MM.1S (cell line): ENCODE results near the gene GSTM1.

ENCODE experiments used
- DNase-seq: peaks from one replicate; pipeline ENCODE4 v3.0.0-alpha.2; 2015
- H2AFZ ChIP-seq: fragments of 300-600 bp; sonication (generic); 2 replicates; pipeline ENCODE4 v1.6.0; 2016; ENCODE audit warnings: antibody characterized with exemption, low read length
- H3F3A ChIP-seq: fragments of 300-600 bp; sonication (generic); 2 replicates; pipeline ENCODE4 v1.6.1; 2016; ENCODE audit warnings: mild to moderate bottlenecking, antibody characterized with exemption, low read length, moderate library complexity, mixed read lengths; ENCODE audit not compliant: insufficient read depth
- H3K27ac ChIP-seq: fragments of 300-600 bp; sonication (generic); 2 replicates; pipeline ENCODE4 v1.5.1; 2016; ENCODE audit warnings: mild to moderate bottlenecking, low read length
- H3K27me3 ChIP-seq: fragments of 300-600 bp; sonication (generic); replicated peaks from 2 replicates; pipeline ENCODE4 v1.6.0; 2016; ENCODE audit warnings: low read length; ENCODE audit not compliant: insufficient read depth
- H3K36me3 ChIP-seq: fragments of 300-600 bp; sonication (generic); replicated peaks from 2 replicates; pipeline ENCODE4 v1.6.1; 2016; ENCODE audit warnings: mild to moderate bottlenecking, low read length, mixed read lengths; ENCODE audit not compliant: insufficient read depth
- H3K4me1 ChIP-seq: fragments of 300-600 bp; sonication (generic); 2 replicates; pipeline ENCODE4 v1.6.1; 2016; ENCODE audit warnings: low read length, mixed read lengths
- H3K4me2 ChIP-seq: fragments of 300-600 bp; sonication (generic); 2 replicates; pipeline ENCODE4 v1.6.0; 2016; ENCODE audit warnings: low read depth, low read length
- H3K4me3 ChIP-seq: fragments of 300-600 bp; sonication (generic); 2 replicates; pipeline ENCODE4 v1.5.1; 2016; ENCODE audit warnings: low read length, mixed read lengths
- H3K79me2 ChIP-seq: fragments of 300-600 bp; sonication (generic); 2 replicates; pipeline ENCODE4 v1.6.1; 2016; ENCODE audit warnings: mixed run types, low read length, mixed read lengths
- H3K9ac ChIP-seq: fragments of 300-600 bp; sonication (generic); 2 replicates; pipeline ENCODE4 v1.6.1; 2016; ENCODE audit warnings: low read length, mixed read lengths
- H3K9me2 ChIP-seq: fragments of 300-600 bp; sonication (generic); replicated peaks from 2 replicates; pipeline ENCODE4 v1.6.1; 2016; ENCODE audit warnings: mild to moderate bottlenecking, low read length, mixed read lengths; ENCODE audit not compliant: insufficient read depth
- H3K9me3 ChIP-seq: fragments of 300-600 bp; sonication (generic); replicated peaks from 2 replicates; pipeline ENCODE4 v1.6.1; 2016; ENCODE audit warnings: mild to moderate bottlenecking, low read length, mixed read lengths; ENCODE audit not compliant: insufficient read depth
- H4K20me1 ChIP-seq: fragments of 300-600 bp; sonication (generic); 2 replicates; pipeline ENCODE4 v1.6.1; 2016; ENCODE audit warnings: mild to moderate bottlenecking, low read length, moderate library complexity, mixed read lengths; ENCODE audit not compliant: insufficient read depth
- EZH2 ChIP-seq: fragments of 300-600 bp; sonication (generic); optimal IDR thresholded peaks from 2 replicates; pipeline ENCODE3; 2017; ENCODE audit warnings: low read depth, mild to moderate bottlenecking, antibody characterized with exemption, low read length, mixed read lengths
- EZH2phosphoT487 ChIP-seq: fragments of 300-600 bp; sonication (generic); IDR thresholded peaks from 2 replicates; pipeline ENCODE4 v1.6.1; 2018; ENCODE audit warnings: antibody characterized with exemption, low read length
- TF ChIP-seq, protein P1 (sequence below): fragments of 300-600 bp; sonication (generic); IDR thresholded peaks from 2 replicates; pipeline ENCODE4 v1.5.1; 2016; ENCODE audit warnings: antibody characterized with exemption, low read length, mixed read lengths

GSTM1 gene

GRCh38 chr1:109687641-109688499 is at the start of gene GSTM1:
Gene GSTM1 (plus strand): TSS chr1:109687817. CDS start chr1:109687874, 57 bp downstream.
- TF ChIP-seq EZH2 (no peak), EZH2phosphoT487 (no peak)
- TF ChIP-seq, protein P1, sequence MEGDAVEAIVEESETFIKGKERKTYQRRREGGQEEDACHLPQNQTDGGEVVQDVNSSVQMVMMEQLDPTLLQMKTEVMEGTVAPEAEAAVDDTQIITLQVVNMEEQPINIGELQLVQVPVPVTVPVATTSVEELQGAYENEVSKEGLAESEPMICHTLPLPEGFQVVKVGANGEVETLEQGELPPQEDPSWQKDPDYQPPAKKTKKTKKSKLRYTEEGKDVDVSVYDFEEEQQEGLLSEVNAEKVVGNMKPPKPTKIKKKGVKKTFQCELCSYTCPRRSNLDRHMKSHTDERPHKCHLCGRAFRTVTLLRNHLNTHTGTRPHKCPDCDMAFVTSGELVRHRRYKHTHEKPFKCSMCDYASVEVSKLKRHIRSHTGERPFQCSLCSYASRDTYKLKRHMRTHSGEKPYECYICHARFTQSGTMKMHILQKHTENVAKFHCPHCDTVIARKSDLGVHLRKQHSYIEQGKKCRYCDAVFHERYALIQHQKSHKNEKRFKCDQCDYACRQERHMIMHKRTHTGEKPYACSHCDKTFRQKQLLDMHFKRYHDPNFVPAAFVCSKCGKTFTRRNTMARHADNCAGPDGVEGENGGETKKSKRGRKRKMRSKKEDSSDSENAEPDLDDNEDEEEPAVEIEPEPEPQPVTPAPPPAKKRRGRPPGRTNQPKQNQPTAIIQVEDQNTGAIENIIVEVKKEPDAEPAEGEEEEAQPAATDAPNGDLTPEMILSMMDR, result no peak
- H3F3A ChIP-seq, result no peaks in the 10 kb centered on the region
- H3K79me2 ChIP-seq, result no peaks in the 10 kb centered on the region
- H3K4me3 ChIP-seq, result no peak within 1 kb of the TSS
- no peaks in the 10 kb centered on the region for H4K20me1 ChIP-seq
- no peaks in the 10 kb centered on the region for H3K36me3 ChIP-seq
- no peaks in the 10 kb centered on the region for H3K4me1 ChIP-seq
- H3K27ac ChIP-seq, result no peak within 1 kb of the TSS
- no peak within 1 kb of the TSS for H2AFZ ChIP-seq
- H3K27me3 ChIP-seq, result no peaks in the 10 kb centered on the region
- no peak within 1 kb of the TSS for H3K4me2 ChIP-seq
- DNase-seq, result no peak
- H3K9me2 ChIP-seq, result no peaks in the 10 kb centered on the region
- H3K9me3 ChIP-seq, result no peaks in the 10 kb centered on the region
- H3K9ac ChIP-seq, result no peak within 1 kb of the TSS

DNA sequence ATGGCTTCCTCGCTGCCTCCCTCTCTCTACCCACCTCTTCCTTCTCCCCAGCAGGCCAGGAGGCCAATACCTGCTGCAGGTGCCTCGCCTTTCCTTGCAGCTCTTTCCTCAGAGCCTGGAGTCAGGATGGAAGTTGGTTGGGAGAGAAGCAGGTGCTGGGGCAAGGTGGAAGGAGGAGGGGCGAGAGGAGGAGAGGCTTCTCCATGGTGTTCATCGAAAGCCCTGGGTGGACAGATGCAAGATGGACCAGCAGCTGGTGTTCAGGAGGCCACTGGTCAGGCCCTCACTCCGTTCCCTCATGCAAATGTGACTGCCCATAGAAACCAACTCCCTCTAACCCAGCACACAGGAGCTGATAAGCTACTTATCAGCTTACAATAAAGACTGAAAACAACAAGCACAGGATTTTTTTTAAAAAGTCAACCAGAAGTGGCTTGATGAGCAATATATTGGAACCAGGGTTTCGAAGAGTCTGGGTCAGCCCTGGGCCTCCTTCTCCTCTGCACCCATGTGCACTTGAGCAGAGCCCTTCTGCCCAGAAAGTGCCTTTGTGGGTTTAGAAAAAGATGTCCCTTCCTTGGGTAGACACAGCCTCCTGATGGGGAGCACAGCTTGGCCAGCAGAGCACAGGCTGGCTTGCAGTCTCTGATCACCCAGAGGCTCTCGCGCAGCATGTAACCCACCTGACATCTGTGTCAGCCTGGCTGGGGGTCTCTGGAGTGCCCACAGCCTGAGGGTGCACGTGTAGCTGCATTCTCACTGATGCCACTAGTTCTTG is 48.4 kb upstream of the GSTM1 start:
- H3K9me2 ChIP-seq, result no peaks in the 10 kb centered on the region
- no peaks in the 10 kb centered on the region for H3K27me3 ChIP-seq
- no peak for TF ChIP-seq EZH2phosphoT487
- TF ChIP-seq EZH2, result no peak
- TF ChIP-seq, protein P1, result no peak
- no peak overlapping the region for H3K9ac ChIP-seq
- no peak overlapping the region for H3K27ac ChIP-seq
- no peaks in the 10 kb centered on the region for H4K20me1 ChIP-seq
- H3K4me1 ChIP-seq, result peaks cover 22% of the 10 kb centered on the region
- H3K4me2 ChIP-seq, result no peak overlapping the region
- no peak overlapping the region for H3K4me3 ChIP-seq
- no peaks in the 10 kb centered on the region for H3F3A ChIP-seq
- H3K79me2 ChIP-seq, result no peaks in the 10 kb centered on the region
- H2AFZ ChIP-seq, result no peak overlapping the region
- no peaks in the 10 kb centered on the region for H3K36me3 ChIP-seq
- no peak for DNase-seq
- H3K9me3 ChIP-seq, result no peaks in the 10 kb centered on the region

DNA sequence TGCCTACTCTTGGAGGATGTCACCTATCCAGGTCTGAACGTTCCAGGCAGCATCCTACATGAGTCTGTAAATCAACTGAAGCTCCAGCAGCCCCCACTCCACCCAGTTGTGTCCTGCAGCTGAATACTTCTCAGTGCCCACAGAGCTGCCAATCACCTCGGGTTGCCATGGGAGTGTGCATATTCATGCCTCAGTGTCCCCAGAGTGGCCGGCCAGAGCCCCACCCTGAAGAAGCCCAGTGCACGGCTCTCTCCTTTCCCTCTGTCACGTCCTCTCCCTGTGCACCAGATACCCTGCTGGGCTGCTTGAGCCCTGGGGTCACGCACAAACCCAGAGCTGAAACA is 47.8 kb upstream of the GSTM1 start:
- H3K27me3 ChIP-seq, result no peaks in the 10 kb centered on the region
- no peak overlapping the region for H3K9ac ChIP-seq
- H3K4me1 ChIP-seq, result peaks cover 16% of the 10 kb centered on the region
- DNase-seq, result no peak
- no peak overlapping the region for H3K4me3 ChIP-seq
- no peaks in the 10 kb centered on the region for H3K79me2 ChIP-seq
- no peaks in the 10 kb centered on the region for H3F3A ChIP-seq
- no peaks in the 10 kb centered on the region for H4K20me1 ChIP-seq
- H2AFZ ChIP-seq, result no peak overlapping the region
- H3K4me2 ChIP-seq, result no peak overlapping the region
- no peaks in the 10 kb centered on the region for H3K9me3 ChIP-seq
- no peaks in the 10 kb centered on the region for H3K9me2 ChIP-seq
- no peak overlapping the region for H3K27ac ChIP-seq
- H3K36me3 ChIP-seq, result no peaks in the 10 kb centered on the region
- no peak for TF ChIP-seq EZH2
- TF ChIP-seq, protein P1, result no peak
- TF ChIP-seq EZH2phosphoT487, result no peak
